ENCODE results near the gene RNF157. TPM values are rescaled to one million over a fixed set of nuclear protein-coding genes. Genes with fewer than 3 reads are reported as not detected.

The RNF157 gene
- 4.4 and 5.5 TPM in 2 replicates for total RNA-seq (2014; rRNA removed; shearing (Covaris generic))

DNA sequence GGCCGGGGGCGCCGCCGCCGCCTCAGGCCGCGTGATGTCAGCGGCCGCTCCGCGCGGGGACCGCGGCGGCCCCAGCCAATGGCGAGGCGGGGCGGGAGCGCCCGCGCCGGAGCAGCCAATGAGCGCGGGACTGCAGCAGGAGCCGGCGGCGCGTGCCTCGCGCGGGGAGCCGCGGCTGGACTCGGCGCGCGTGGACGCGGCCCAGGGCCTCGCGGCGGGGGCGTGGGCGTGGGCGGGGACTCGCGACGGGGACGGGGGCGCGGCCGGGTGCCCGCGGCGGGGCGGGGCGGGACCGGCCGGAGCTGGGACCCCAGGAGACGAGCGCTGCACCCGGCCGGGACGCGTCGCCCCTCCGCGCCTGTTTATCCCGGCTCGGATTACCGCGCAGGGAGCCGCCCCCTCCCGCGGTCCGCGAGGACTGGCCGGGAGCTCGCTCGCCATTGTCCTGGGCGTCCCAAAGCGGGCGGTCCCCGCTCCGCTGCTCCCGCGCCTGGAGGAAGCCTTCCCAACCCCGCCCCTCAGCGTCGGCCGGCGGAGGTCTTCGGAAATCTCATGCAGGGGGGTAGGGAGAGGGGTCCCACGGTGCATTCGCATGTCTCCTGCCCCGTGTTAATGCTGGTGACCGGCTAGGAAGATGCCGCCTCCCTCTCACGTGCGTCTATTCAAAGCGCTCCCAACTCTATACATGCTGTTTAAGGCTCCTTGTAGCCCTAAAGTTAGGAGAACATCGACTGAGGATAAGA lies at the start of gene RNF157:
Gene RNF157, minus strand, starts transcription at position 33 of the 743 bp plus-strand sequence. CDS start 253 bp downstream, outside the sequence.
- in situ Hi-C loops (cut with HindIII; ENCODE audit: low sequenced_read_pairs), result no loop called here
- peak; percentile 58 for DNase-seq (ENCODE audit: low spot score)

DNA sequence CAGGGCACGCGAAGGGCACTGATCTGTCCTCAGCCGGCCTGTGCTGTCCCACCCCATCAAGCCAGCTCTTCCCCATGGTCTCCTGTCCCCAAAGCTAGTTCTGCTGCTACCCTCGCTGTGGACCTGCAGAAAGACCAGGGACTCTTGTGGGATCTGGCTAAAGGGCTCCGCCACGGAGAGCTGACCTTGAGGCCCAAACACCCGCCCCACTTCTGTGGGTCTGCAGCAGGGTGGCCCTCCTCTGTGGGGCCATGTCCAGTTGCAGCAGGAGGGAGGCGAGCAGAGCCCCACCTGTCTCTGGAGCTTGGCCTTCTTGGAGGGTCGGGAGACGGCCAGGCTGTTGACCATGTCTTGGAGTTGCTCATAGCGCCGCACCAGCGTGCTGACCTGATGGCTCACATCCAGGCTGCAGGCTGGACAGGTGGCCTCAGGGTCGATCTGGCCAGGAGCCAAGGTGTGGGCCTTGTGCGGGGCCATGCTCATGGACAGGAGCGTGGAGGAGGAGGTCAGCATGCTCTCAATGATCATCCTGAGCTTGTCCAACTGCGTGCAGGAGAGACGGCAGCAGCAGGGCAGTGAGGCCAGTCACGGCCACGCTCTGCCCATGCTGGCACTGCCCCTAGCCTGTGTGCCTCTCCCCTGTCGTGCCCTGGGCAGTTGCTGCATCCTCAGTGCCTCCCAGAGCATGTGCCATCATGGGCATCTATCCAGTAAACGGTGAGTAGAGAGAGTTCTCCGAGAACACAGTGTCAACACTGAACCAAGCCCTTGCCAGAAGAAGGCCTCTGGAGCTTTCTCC lies 41.5 kb upstream of the RNF157 start:
- DNase-seq (ENCODE audit: low spot score), result peak; percentile 80
- in situ Hi-C loops (cut with HindIII; ENCODE audit: low sequenced_read_pairs), result no loop called here

DNA sequence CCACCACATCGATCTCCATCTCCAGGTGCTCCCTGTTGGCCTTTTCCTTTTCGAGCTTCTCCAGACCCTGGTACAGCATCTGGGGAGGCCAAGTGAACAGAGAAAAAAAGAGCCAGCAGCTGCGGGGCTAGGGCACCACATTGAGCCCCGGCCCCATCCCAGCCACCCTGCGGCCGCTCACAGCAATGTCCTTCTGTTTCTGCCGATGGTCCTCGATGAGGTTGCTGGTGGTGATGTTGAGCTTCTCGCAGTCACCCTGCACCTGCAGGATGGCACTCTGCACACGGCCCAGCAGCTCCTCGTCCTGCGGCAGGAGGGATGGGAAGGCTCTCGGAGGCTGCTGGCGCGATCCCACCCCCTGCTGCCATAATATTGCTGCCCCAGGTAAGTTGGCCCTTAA lies 40.4 kb upstream of the RNF157 start:
- DNase-seq (ENCODE audit: low spot score), result no peak
- in situ Hi-C loops (cut with HindIII; ENCODE audit: low sequenced_read_pairs), result no loop called here

DNA sequence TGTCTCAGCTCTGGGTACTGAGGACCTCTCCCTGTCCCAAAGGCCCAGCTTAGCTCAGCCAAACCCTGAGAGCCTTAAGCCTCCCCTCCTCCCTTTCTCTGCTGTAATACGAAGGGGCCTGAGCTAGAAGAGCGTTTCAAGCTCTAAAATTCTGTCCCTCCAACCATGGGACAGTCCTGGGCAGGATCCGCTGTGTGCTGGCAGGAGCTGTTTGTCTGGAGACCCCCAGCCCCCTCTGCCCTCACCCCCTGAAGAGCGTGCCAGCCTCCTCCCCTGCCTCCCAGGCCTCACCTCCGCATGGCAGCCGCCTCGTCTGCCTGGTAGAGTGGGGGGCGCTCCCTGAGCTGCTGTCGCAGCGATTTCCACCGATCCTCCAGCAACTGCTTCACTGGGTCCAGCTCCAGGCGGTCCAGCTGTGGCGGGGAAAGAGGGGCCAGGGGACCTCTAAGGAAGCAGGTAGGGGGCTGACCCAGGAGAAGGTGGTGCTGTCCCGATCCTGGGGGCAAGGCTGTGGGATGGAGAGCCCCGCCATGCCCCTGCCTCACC lies 39.5 kb upstream of the RNF157 start:
- no peak for DNase-seq (ENCODE audit: low spot score)
- in situ Hi-C loops (cut with HindIII; ENCODE audit: low sequenced_read_pairs), result no loop called here

DNA sequence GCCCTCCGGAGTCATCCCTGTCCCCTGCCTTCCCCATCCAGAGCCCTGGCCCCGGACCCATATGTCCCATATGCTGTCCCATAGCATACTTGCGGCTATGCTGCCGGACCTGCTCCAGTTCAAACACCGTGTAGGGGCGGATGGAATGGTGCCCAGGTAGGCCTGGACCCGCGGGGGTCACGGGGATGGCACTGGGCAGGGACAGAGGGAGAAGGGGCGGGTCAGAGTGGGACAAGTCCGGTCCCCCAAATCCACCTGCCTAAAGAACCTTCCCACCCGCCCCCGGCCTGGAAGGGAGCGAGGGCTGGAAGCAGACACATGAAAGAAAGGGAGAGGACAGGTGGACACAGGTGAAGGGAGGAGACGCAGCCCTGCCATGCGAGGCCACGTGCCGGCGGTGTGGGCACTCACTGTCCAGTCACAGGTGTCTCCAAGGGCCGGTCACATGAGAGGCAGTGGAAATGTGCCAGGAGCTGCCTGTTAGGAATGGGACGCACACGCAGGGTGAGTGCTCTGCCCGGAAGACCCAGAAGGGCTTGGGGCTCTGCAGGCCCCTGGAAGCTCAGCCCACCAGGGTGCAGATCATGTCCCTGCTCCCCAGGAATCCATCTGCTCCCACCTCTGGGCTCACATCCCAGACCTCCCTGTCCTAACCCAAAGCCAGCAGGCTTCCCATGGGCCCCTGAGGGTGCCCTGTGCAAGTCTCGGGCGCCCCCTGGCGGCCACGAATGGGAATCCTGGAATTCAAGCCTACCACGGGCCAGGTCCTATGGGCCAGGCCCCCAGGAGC lies 38.9 kb upstream of the RNF157 start:
- DNase-seq (ENCODE audit: low spot score), result peak; percentile 81
- in situ Hi-C loops (cut with HindIII; ENCODE audit: low sequenced_read_pairs), result no loop called here

DNA sequence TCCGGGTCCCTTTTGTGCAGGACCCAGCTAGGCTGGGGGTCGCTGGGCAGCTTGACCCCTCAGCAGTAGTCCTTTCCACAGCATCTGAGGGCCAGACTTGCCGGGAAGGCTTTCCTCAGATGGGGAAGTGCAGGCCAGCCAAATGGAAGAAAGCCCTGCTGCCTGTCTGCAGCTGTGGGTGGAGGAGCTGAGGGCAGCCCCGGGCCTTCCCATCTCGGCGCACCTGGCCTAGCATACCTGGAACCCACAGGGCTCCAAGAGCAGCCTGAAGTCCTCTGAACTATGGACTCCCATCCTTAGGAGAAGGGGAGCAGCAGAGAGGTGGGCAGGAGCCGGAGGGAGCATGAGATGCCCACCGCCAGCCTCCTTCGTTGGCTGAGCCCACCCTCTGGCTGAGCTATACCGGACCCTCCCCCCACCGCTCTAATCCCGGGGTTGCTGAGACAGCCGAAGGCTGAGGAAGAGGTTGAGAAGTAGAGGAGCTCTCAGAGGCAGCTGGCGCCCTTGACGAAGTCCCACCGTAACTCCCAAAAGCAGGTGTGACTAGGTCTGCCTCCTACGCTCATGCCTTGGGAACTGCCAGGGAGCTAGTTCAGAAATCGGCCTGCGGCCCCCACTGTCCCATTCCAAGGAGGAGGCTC lies 38.1 kb upstream of the RNF157 start:
- in situ Hi-C loops (cut with HindIII; ENCODE audit: low sequenced_read_pairs), result no loop called here
- no peak for DNase-seq (ENCODE audit: low spot score)

DNA sequence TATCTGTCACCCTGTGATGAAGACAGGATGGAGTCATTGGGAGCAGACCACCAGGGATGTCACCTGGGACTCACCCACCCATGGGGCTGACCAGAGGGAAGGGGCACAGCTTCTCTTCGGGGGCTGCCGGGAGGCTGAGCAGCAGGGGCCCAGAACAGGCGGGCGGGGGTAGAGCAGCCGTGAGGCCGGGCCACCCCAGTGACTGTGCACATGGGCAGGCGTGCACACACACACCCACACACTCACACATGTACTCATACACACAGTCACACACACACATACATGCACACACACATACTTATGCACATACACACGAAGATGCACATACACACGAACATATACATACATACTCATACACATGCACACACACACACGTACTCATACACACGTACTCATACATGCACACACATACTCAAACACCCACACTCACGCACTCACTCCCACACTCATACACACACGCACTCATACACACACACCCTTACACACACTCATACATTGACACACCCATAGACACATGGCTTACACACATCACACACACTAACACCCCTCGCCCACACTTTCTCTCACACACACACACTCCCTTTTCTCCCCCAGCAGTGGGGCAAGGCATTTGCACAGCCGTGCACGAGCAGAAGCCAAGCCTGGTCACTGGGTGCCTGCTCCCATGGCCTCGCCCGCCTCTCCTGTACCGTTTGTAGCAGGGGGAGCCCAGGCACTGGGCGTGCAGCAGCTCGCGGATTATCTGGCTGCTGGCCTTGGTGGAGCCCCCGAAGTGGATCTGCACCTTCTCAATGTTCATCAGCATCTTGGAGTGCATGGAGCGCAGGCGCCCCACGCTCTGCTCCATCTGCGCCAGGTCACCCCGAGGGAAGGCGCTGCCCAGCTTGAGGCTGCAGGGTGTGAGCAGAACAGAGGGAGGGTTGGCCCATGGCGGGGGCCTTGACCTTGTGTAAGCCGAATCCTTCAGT lies 37.3 kb upstream of the RNF157 start:
- in situ Hi-C loops (cut with HindIII; ENCODE audit: low sequenced_read_pairs), result no loop called here
- DNase-seq (ENCODE audit: low spot score), result no peak

DNA sequence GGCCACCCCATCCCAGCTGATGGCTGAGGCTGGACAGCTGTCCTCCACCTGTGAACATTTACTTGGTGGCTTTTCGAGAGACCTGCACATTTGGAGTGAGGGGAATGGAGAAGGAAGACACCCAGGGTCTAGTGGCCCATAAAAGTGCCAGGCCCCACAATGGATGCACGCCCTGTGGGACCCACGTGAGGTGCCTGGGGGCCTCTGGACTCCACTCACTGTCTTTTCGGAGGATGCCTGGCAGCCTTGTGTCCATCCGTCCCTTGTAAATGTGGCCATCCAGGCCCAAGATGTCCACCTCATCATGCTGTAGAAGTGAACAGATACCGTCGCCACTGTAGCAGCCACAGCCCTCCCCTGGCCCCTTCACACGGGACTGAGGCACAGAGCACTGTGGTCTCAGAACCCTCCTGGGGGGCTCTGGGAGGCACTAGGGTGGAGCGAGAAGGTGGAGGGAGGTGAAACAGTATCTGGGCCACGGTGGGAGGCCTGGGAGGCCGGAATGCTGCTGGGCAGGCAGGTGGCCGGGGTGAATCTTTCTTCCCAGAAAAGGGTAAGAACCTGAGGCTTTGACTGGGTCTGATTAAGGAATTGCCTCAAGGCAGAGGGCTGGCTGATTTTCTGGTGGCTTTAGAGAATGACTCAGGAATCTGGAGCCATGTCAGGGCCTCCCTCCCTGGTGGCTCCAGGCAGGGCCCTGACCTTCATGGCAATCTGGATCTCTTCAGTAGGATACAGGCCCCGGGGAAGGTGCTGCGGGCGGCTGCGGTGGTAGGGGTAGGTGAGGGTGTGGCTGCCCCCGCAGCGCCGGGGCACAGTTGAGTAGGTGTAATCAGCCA lies 36.4 kb upstream of the RNF157 start:
- DNase-seq (ENCODE audit: low spot score), result no peak
- in situ Hi-C loops (cut with HindIII; ENCODE audit: low sequenced_read_pairs), result no loop called here

DNA sequence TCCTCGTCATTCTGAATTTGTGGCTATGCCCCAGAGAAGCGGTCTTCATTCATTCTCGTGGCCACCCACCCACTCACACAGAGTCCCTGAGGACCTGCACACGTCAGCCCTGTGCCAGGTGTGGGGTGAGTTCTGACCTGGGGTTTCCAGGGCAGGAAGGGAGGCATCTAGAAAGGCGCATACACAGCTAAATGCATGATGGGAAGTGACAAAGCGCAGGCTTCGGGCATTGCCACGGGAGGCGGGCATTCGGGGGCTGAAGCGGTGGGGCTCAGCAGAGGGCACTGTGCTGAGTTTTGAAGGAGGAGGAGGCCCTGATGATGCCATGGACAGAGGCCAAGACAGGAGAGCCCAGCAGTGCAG lies 35.8 kb upstream of the RNF157 start:
- in situ Hi-C loops (cut with HindIII; ENCODE audit: low sequenced_read_pairs), result no loop called here
- DNase-seq (ENCODE audit: low spot score), result no peak

DNA sequence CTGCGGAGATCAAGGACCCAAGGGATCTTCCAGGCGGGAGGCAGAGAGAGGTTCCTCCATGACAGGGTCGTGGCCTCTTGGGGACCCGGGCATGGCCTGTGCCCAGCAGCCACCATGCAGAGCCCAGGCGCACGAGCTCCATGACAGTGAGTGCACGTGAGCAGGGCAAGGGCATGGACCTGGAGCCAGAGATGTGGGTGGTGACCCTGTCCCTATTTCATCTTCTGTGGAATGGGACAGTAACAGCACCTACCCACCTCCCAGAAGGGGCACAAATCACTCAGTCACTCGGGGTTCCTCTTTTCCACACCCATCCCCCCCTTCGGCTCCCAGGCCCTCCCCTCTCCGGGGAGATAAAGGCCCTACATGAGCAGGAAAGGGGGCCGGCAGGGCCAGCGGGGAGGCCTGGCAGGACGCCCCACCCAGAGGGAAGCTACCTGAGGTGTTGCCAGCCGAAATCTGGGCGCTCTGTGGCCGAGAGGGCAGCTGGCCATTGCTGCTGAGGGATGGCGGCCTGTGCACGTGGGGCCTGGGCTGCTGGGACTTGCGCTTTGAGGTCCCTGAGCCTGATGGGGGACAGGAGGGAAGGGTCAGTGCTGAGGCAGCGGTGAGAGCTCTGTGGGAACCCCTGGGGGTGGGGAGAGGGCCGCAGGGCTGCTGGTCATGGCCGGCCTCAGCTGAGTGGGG lies 35.2 kb upstream of the RNF157 start:
- DNase-seq (ENCODE audit: low spot score), result no peak
- in situ Hi-C loops (cut with HindIII; ENCODE audit: low sequenced_read_pairs), result no loop called here

DNA sequence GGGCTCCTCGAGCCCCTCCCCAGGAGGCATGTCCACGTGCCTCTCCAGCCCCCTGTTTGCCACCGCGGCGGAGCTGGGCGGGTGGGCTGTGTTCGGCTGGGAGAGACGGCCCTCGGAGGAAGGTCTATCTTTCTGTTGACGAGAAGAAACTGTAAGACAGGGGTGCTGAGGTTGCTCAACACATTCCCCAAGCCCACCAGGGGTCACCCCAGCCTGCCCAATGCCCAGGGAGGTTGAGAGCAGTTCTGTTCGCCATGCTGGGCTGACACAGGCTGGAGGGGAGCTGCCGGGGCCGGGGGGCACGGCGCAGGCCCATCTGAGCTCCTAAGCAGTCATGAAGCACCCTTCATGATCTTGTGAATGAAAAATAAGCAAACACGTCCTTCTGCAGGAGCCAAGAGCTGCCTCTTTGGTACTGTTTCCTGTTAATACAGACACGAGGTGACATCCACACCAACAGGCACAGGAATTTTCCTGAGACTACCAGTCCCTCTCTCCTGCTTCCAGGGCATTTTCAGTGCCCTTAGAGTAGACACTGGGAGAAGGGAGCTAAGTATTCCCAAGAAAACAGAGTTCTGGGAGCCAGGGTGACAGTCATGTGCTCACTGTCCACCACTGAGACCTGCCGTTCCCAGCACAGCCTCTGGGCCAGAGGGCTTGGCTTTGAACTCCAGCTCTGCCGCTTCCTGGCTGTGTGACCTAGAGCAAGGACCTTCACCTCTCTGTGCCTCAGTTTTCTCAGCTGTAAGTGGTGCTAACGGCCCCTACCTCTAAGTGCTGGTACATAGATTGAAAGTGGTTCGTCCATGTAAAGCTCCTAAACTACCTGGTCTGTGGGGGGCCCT lies 34.0 kb upstream of the RNF157 start:
- in situ Hi-C loops (cut with HindIII; ENCODE audit: low sequenced_read_pairs), result no loop called here
- DNase-seq (ENCODE audit: low spot score), result no peak

DNA sequence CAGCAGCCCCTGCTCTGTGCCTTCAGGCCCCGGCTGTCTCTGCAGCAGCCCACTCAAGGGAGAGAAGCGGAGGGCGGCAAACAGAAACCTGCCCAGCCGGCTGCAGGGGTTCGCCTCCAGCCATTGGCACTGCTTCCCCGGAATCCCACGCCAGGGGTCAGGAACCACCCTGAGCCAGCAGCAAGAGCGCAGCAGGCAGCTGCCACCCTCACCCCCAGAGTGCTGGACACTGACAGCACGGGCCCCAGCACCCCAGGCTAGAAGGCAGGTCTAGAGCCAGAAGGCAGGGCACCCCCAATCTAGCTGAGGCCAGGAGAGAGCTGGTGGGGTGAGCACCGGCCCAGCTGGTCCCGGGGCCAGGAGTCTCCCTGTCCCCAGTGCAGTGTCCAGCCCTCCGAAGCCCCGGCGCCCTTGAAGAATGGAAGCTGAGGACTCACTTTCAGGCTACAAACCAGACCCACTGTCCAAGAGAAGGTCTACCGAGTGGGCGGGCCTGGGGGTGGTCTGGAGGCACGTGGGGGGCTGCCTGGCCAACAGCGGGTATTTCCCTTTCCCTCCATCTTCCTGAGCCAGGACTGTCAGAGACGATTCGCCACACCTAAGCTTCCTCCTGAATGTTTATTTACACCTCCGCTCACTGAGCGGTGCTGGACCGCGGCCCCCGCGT lies 33.3 kb upstream of the RNF157 start:
- no peak for DNase-seq (ENCODE audit: low spot score)
- in situ Hi-C loops (cut with HindIII; ENCODE audit: low sequenced_read_pairs), result no loop called here

DNA sequence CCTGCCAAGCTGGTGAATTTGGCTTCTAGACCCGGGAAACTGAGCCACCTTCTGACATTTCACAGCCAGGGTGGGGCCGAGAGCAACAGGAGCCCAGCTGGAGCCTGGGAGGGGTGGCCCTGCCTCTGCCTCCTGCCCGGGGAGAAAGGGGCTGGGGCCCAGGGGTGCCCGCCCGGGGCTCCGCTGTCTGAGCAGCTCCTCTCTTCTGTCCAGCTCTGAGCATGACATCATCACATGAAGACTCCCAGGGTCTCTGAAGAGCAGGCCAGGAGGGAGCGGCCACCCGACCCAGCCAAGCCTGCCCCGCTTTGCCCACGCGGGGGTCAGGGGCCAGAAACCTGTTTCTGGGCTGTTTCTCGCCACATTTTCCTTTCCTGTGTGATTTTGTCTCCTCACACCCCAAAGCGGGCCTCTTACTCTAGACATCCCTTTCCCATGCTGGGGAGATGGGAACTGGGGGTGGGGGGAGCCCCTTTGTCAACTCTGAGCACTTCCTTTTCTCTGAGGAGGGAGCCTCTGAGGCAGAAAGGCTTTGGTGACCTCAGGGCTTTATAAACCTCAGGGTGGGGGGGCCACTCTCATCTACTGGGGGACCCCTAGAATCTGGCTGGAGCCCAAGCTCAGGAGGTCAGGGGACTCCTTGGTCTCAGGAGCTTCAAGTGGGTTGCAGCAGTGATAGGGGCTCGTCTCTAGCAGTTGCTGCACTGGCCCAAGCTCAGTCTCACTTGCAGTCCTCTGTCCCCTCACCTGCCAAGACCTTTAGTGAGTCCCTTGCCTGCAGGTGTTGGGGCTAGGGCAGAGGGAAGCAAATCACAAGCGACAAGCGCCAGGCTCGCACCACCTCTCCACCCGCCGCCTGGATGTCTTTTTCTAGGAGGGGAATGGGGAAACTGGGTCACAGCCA lies 32.5 kb upstream of the RNF157 start:
- in situ Hi-C loops (cut with HindIII; ENCODE audit: low sequenced_read_pairs), result no loop called here
- DNase-seq (ENCODE audit: low spot score), result no peak
